ENCODE results near the gene TLE3. TPM values are rescaled to one million over a fixed set of nuclear protein-coding genes. Genes with fewer than 3 reads are reported as not detected.
A peak's percentile ranks its signal among the peaks of the same experiment; 100 is the strongest.

Gene TLE3
- total RNA-seq, 1 donor from 2014 or later, result 109 TPM

DNA sequence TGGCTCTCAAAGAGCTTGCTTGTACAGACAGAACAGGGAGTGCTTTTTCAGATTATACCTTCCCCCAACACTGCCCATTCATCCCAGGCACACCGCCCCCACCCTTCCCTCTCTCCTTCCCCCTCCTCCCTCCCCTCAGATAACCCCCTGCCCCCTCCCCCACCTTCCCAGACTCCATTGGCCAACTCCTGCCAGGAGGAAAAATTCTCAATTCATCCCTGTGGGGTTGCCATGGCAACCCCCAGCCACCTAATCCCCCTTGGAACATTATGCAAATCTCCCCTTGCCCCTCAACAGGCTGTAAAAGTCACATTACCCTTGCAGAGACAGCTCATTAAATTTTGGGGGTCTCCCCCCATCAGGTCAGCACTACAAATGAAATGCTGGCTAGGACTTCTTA lies 14.3 kb downstream of the TLE3 start:
- H3K36me3 Mint-ChIP-seq, result peaks cover 63% of the 10 kb centered on the region
- no peaks in the 10 kb centered on the region for H3K9me3 Mint-ChIP-seq
- H3K27ac Mint-ChIP-seq, result no peak overlapping the region
- no peak overlapping the region for H3K4me3 Mint-ChIP-seq
- H3K4me1 Mint-ChIP-seq (ENCODE audit: unreplicated experiment), result peaks cover 63% of the 10 kb centered on the region
- H3K27me3 Mint-ChIP-seq, result no peaks in the 10 kb centered on the region
- TF ChIP-seq, protein P1, sequence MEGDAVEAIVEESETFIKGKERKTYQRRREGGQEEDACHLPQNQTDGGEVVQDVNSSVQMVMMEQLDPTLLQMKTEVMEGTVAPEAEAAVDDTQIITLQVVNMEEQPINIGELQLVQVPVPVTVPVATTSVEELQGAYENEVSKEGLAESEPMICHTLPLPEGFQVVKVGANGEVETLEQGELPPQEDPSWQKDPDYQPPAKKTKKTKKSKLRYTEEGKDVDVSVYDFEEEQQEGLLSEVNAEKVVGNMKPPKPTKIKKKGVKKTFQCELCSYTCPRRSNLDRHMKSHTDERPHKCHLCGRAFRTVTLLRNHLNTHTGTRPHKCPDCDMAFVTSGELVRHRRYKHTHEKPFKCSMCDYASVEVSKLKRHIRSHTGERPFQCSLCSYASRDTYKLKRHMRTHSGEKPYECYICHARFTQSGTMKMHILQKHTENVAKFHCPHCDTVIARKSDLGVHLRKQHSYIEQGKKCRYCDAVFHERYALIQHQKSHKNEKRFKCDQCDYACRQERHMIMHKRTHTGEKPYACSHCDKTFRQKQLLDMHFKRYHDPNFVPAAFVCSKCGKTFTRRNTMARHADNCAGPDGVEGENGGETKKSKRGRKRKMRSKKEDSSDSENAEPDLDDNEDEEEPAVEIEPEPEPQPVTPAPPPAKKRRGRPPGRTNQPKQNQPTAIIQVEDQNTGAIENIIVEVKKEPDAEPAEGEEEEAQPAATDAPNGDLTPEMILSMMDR (conservative IDR thresholded peaks at IDR 0.05), result no peak
- no peak for DNase-seq (ENCODE audit: extremely low spot score, unreplicated experiment)

GRCh38 chr15:70082281-70082900 lies 15.3 kb downstream of the TLE3 start:
- Mint-ChIP-seq H3K36me3 (peaks cover 58% of the 10 kb centered on the region), H3K4me3 (peak overlapping the region; percentile 20), H3K27ac (no peak overlapping the region), H3K27me3 (no peaks in the 10 kb centered on the region), H3K4me1 (ENCODE audit: unreplicated experiment) (peaks cover 65% of the 10 kb centered on the region), H3K9me3 (no peaks in the 10 kb centered on the region)
- DNase-seq (ENCODE audit: extremely low spot score, unreplicated experiment), result no peak
- TF ChIP-seq, protein P1 (conservative IDR thresholded peaks at IDR 0.05), result no peak

DNA sequence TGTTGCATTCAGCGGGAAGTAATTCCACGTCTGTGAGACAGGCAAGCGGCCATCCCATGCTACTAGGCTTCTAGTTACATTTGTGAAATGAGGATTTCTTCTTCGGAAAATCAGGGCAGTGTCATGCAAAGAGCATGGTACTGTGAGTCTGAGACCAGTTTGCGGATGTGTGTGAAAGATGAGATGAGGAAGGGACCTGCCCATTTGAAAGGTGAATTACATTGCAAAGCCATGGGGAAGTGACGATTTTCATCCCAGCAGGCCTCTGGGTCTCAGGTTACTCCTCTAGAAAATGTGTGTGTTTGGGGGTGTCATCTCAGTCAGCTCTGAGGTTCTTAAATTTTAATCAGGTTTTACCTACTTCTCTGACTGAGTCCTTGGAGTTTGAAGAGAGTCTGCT lies 16.1 kb downstream of the TLE3 start:
- no peaks in the 10 kb centered on the region for H3K9me3 Mint-ChIP-seq
- H3K4me3 Mint-ChIP-seq, result peak overlapping the region; percentile 18
- no peak overlapping the region for H3K27ac Mint-ChIP-seq
- H3K36me3 Mint-ChIP-seq, result peaks cover 56% of the 10 kb centered on the region
- no peaks in the 10 kb centered on the region for H3K27me3 Mint-ChIP-seq
- TF ChIP-seq, protein P1 (conservative IDR thresholded peaks at IDR 0.05), result no peak
- H3K4me1 Mint-ChIP-seq (ENCODE audit: unreplicated experiment), result peaks cover 63% of the 10 kb centered on the region
- DNase-seq (ENCODE audit: extremely low spot score, unreplicated experiment), result no peak

GRCh38 chr15:70080347-70080746 lies 17.4 kb downstream of the TLE3 start:
- peaks cover 60% of the 10 kb centered on the region for H3K4me1 Mint-ChIP-seq (ENCODE audit: unreplicated experiment)

GRCh38 chr15:70079888-70080287 lies 17.8 kb downstream of the TLE3 start:
- Mint-ChIP-seq H3K36me3 (peaks cover 60% of the 10 kb centered on the region), H3K4me3 (no peak overlapping the region), H3K9me3 (no peaks in the 10 kb centered on the region), H3K27me3 (no peaks in the 10 kb centered on the region), H3K4me1 (ENCODE audit: unreplicated experiment) (peaks cover 55% of the 10 kb centered on the region), H3K27ac (no peak overlapping the region)
- DNase-seq (ENCODE audit: extremely low spot score, unreplicated experiment), result no peak
- TF ChIP-seq, protein P1 (conservative IDR thresholded peaks at IDR 0.05), result no peak

More at GRCh38 chr15:70080347-70080746, 17.4 kb downstream of the TLE3 start:
- H3K27ac Mint-ChIP-seq, result no peak overlapping the region
- H3K27me3 Mint-ChIP-seq, result no peaks in the 10 kb centered on the region
- H3K36me3 Mint-ChIP-seq, result peaks cover 60% of the 10 kb centered on the region
- no peak overlapping the region for H3K4me3 Mint-ChIP-seq
- H3K9me3 Mint-ChIP-seq, result no peaks in the 10 kb centered on the region
- no peak for DNase-seq (ENCODE audit: extremely low spot score, unreplicated experiment)
- TF ChIP-seq, protein P1 (conservative IDR thresholded peaks at IDR 0.05), result no peak
